Activated T-helper 2 cell treated with anti-CD3 and anti-CD28 coated beads, Interferon-gamma antibody, Interleukin-2, Interleukin-4, amounts not matched to agents 10 μg/mL and 5 μg/mL and 100 μg/mL, durations not matched to agents 14 hours and 24 hours and 36 hours (primary cell): ENCODE results near the gene TCF7. TPM values are rescaled to one million over a fixed set of nuclear protein-coding genes. Genes with fewer than 3 reads are reported as not detected.

Experiments used
- DNase-seq: peaks from one replicate; pipeline ENCODE4 v3.0.0; 2021; ENCODE audit warnings: low spot score
- H3K27ac Mint-ChIP-seq: one replicate; pipeline ENCODE4 v1.8.0; 2021; ENCODE audit warnings: mixed read lengths
- H3K27me3 Mint-ChIP-seq: one replicate; pipeline ENCODE4 v1.8.0; 2021; ENCODE audit warnings: low read depth, mixed read lengths
- H3K36me3 Mint-ChIP-seq: one replicate; pipeline ENCODE4 v1.8.0; 2021; ENCODE audit warnings: low read depth, mixed read lengths
- H3K4me1 Mint-ChIP-seq: one replicate; pipeline ENCODE4 v1.8.0; 2021; ENCODE audit warnings: low read depth, mixed read lengths
- H3K4me3 Mint-ChIP-seq: one replicate; pipeline ENCODE4 v1.8.0; 2021; ENCODE audit warnings: low read depth, mild to moderate bottlenecking, moderate library complexity, mixed read lengths
- H3K9me3 Mint-ChIP-seq: one replicate; pipeline ENCODE4 v1.8.0; 2021; ENCODE audit warnings: mixed read lengths
- intact Hi-C: fragments of 100-400 bp; cut with micrococcal nuclease; formaldehyde crosslinking; loops from one replicate; pipeline ENCODE4 v1.15.1; 2023
- total RNA-seq: library from RNA; stranded (reverse); gene quantifications from 2 replicates; pipeline ENCODE4 v1.2.3, GENCODE V29; 2022

TCF7 gene
- total RNA-seq, 1 donor from 2014 or later, result 10.0 TPM

DNA sequence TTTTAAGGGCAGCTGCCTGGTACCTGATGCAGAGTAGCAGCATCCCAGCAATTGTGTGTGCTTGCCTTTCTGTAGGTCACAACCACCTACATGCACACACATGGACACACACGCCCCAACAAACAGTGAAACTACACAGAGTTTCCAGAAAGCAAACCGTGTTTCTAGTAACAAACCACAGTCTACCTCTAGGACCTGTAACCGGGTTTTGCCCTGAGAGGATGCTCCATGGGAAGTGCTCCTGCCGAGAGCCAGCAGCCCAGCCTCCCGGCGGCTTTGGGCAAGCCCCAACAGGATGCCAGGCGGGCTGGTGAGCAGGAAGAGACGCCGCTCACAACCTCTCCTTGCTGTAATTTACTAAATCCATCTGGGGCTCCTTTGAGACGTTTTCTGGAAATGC lies 4.1 kb upstream of the TCF7 start:
- Mint-ChIP-seq H3K27ac (no peak overlapping the region), H3K4me3 (no peak overlapping the region), H3K4me1 (peaks cover 41% of the 10 kb centered on the region), H3K27me3 (peaks cover 33% of the 10 kb centered on the region), H3K36me3 (no peaks in the 10 kb centered on the region), H3K9me3 (no peaks in the 10 kb centered on the region)
- no peak for DNase-seq
- intact Hi-C loops, result loop anchor here (2.0 kb wide), 1 partner anchor 72 kb away; no protein-coding TSS in a partner anchor

DNA sequence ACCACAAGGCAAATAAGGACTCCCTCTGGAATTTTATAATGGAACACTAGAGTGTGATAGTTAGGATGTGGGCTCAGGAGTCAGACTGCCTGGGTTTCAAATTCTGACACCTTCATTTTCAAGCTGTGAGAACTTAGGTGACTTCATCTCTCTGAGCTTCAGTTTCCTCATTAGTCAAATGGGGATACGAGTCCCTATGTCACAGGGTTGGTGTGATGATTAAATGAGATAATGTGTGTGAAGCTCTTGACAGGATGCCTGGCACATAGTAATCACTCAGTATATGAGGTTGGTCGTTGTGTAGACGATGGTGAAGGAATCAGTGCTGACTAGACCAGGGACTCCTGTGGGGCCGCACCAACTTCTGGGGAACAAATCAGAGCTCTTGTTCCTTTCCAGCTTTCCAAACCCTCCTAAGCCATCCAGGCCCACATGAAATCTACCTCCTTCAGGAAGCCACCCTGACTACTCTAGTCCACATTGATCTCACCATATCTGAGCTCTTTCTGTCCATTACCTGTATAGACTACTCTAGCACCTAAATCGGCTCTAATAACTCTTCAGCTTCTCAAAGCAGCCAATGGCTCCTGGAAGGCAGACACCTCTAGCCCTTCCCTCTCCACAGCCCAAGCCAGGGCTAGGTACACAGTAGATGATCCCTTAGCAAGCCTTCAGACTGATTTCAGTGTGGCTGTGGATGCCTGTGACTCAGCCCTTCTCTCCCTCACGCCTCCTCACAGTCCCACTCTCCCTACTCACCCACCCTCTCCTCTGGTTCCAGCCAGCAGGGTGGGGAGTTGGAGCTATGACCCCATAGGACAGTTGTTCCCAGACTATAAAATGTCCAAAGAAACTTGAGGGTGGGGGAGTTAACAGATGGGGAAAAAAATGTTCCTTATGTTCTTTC lies 2.5 kb upstream of the TCF7 start:
- H3K27me3 Mint-ChIP-seq, result peaks cover 35% of the 10 kb centered on the region
- intact Hi-C loops, result loop anchor here (1.0 to 2.0 kb wide), 4 partner anchors 12 to 73 kb away; no protein-coding TSS in a partner anchor

DNA sequence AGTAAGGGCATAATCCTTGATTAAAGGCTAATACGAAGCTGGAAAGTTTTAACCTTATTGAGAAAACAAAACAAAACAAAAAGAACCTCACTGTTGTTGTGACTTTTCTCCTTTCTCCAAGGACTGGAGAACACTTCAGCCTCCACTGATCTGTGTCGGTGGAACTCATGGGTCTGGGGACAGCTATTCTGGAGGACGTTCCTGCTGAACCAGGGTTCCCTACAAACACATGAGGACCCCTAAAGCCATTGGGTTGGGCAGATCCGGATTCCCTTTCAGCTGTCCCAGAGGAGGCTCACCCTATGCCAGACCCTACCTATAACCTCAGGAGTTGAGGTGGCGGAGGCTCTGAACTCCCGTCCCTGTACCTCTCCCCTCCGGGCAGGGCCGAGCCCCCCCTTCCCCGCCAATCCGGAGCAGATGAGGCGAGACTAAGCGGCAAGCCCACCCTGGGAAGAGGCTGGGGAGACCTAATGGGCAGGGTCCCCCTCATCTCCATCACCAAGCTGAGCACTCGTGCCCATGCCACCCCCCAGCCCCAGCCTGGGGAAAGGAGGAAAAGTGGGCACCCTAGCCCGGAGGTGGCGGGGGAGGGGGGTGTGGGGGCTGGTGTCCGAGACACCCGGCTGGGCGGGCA lies 1.6 kb upstream of the TCF7 start:
- intact Hi-C loops, result loop anchor here (1.0 to 2.0 kb wide), 3 partner anchors 13 to 27 kb away; no protein-coding TSS in a partner anchor
- Mint-ChIP-seq H3K4me3 (no peak overlapping the region), H3K9me3 (no peaks in the 10 kb centered on the region), H3K27me3 (peaks cover 36% of the 10 kb centered on the region), H3K27ac (no peak overlapping the region), H3K4me1 (peaks cover 46% of the 10 kb centered on the region), H3K36me3 (peaks cover 6% of the 10 kb centered on the region)
- DNase-seq, result no peak

More for the DNA sequence above, 2.5 kb upstream of the TCF7 start:
- peak; percentile 32 for DNase-seq
- H3K9me3 Mint-ChIP-seq, result no peaks in the 10 kb centered on the region
- peak overlapping the region; percentile 14 for H3K27ac Mint-ChIP-seq
- H3K36me3 Mint-ChIP-seq, result peaks cover 6% of the 10 kb centered on the region
- no peak overlapping the region for H3K4me3 Mint-ChIP-seq
- H3K4me1 Mint-ChIP-seq, result peaks cover 39% of the 10 kb centered on the region

- H3K27me3 Mint-ChIP-seq, result peaks cover 32% of the 10 kb centered on the region
- DNase-seq, result no peak
- peak overlapping the region; percentile 76 for H3K4me3 Mint-ChIP-seq
- no peaks in the 10 kb centered on the region for H3K9me3 Mint-ChIP-seq
- intact Hi-C loops, result loop anchor here (2.0 kb wide), 1 partner anchor 25 kb away; no protein-coding TSS in a partner anchor
- H3K4me1 Mint-ChIP-seq, result peaks cover 46% of the 10 kb centered on the region
- H3K27ac Mint-ChIP-seq, result no peak overlapping the region
- H3K36me3 Mint-ChIP-seq, result peaks cover 6% of the 10 kb centered on the region
Observed at GRCh38 chr5:134113363-134113889, 1.1 kb upstream of the TCF7 start.

- intact Hi-C loops, result no loop called here
- H3K27ac Mint-ChIP-seq, result no peak overlapping the region
- H3K4me3 Mint-ChIP-seq, result peak overlapping the region; percentile 68
- H3K27me3 Mint-ChIP-seq, result peaks cover 44% of the 10 kb centered on the region
- peaks cover 48% of the 10 kb centered on the region for H3K4me1 Mint-ChIP-seq
- no peak for DNase-seq
- H3K36me3 Mint-ChIP-seq, result peaks cover 12% of the 10 kb centered on the region
- H3K9me3 Mint-ChIP-seq, result no peaks in the 10 kb centered on the region
Observed at GRCh38 chr5:134114886-134115805, 665 bp downstream of the TCF7 start.

- no peaks in the 10 kb centered on the region for H3K9me3 Mint-ChIP-seq
- H3K4me3 Mint-ChIP-seq, result peak overlapping the region; percentile 68
- intact Hi-C loops, result no loop called here
- no peak for DNase-seq
- H3K27ac Mint-ChIP-seq, result no peak overlapping the region
- peaks cover 41% of the 10 kb centered on the region for H3K4me1 Mint-ChIP-seq
- peaks cover 46% of the 10 kb centered on the region for H3K27me3 Mint-ChIP-seq
- H3K36me3 Mint-ChIP-seq, result peaks cover 17% of the 10 kb centered on the region
Observed at GRCh38 chr5:134115806-134116175, 1.3 kb downstream of the TCF7 start.

DNA sequence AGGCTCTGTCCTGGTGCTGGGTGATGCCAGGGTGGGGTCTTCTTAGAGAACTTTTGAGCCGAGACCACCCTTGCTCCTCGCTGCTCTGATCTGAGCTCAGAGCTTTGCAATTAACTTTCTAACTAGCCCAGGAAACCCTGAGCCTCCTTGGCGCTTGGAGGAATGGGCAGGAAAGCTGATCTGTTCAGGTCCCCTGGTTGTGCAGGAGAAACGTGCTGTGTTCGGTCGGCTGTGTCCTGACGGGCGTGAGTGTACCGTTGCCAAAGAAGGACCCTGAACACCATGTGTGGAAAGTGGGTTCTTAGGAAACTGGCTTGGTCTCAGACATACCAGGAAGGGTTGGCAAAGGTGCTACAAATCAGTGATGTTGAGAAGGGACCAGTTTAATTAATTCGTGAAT lies 1.8 kb downstream of the TCF7 start:
- peaks cover 36% of the 10 kb centered on the region for H3K4me1 Mint-ChIP-seq
- peaks cover 46% of the 10 kb centered on the region for H3K27me3 Mint-ChIP-seq

DNA sequence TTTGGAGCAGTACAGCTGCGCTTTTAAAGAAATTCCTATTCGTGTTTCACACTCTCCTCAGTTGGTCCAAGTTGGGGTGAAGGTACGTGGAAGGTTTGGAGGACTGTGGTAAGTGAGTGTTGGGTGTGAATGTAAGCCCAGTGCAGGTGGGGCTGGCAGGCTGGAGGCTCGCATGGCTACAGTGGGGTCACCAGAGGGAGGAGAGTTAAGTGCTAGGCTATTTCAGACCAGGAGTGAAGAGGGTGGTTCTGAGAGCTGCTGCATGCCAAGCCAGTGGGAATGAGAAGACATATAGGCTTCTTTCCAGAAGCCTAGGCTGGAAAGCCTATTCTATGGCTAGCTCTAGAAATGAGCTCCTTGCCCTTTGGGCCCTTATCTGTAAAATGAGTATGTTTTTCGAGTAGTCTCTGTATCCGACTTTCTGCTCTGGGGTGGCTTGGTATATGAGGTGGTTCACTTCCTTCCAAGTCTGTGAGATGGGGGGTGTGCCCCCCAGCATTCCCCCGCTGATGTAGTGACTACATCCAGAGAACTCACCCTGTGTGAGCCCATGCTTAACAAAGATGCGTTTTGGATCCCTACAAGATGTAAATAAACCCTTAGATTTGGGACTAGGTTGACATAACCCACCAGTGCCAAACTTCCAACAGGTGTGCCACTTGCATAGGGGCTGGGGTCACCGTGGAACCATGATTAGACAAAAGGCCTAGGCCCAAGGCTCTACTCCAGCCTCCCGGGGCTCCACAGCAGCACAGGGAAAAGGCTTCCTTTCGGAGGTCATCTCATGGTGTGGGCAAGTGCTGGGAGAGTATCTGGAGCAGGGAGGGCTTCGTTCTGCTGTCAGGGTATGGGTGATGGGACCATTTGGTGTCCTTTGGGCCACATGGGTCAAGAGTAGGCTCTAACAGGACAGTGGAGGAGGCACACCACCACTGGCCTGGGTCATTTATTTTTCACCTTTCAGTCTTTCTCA lies 2.6 kb downstream of the TCF7 start:
- H3K4me3 Mint-ChIP-seq, result no peak overlapping the region
- H3K9me3 Mint-ChIP-seq, result no peaks in the 10 kb centered on the region
- H3K27ac Mint-ChIP-seq, result no peak overlapping the region
- no peak for DNase-seq
- intact Hi-C loops, result no loop called here
- H3K4me1 Mint-ChIP-seq, result peaks cover 29% of the 10 kb centered on the region
- peaks cover 17% of the 10 kb centered on the region for H3K36me3 Mint-ChIP-seq
- H3K27me3 Mint-ChIP-seq, result peaks cover 50% of the 10 kb centered on the region

More for the DNA sequence above, 1.8 kb downstream of the TCF7 start:
- peak overlapping the region; percentile 68 for H3K4me3 Mint-ChIP-seq
- H3K36me3 Mint-ChIP-seq, result peaks cover 17% of the 10 kb centered on the region
- intact Hi-C loops, result no loop called here
- H3K9me3 Mint-ChIP-seq, result no peaks in the 10 kb centered on the region
- no peak overlapping the region for H3K27ac Mint-ChIP-seq
- DNase-seq, result no peak

- H3K4me1 Mint-ChIP-seq, result peaks cover 23% of the 10 kb centered on the region
- H3K36me3 Mint-ChIP-seq, result peaks cover 17% of the 10 kb centered on the region
- DNase-seq, result no peak
- intact Hi-C loops, result no loop called here
- H3K4me3 Mint-ChIP-seq, result no peak overlapping the region
- no peak overlapping the region for H3K27ac Mint-ChIP-seq
- no peaks in the 10 kb centered on the region for H3K9me3 Mint-ChIP-seq
- peaks cover 50% of the 10 kb centered on the region for H3K27me3 Mint-ChIP-seq
Observed at GRCh38 chr5:134118212-134118835, 3.8 kb downstream of the TCF7 start.

DNA sequence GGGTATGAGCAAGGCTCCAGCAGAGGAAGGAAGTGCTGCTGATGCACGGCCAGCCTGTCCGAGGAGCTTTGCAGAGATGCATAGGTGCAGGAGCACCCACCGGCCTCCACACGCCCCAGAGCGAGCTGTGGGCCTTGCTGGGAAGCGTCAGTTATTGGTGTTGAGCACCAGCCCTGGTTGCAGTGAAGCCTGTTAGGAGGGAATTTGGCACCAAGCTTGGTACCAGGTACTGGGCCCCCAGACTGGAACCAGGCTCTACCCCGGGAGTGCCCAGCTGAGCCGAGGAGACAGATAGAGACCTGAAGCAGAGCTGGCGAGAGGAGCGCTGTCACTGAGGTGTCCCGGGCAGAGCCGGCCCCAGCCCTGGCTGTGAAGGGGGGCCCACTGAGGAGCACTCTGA lies 5.2 kb downstream of the TCF7 start:
- Mint-ChIP-seq H3K4me1 (peaks cover 17% of the 10 kb centered on the region), H3K27ac (no peak overlapping the region), H3K9me3 (no peaks in the 10 kb centered on the region), H3K4me3 (no peak overlapping the region), H3K27me3 (peaks cover 45% of the 10 kb centered on the region), H3K36me3 (peaks cover 17% of the 10 kb centered on the region)
- DNase-seq, result no peak
- intact Hi-C loops, result no loop called here
